OCI-LY7 (cell line): Measurements from ENCODE around the gene SOD3. TPM values are rescaled to one million over a fixed set of nuclear protein-coding genes. Genes with fewer than 3 reads are reported as not detected.

ENCODE experiments used
- BruUV-seq: library from RNA; stranded (reverse); fragments of 400-500 nt; replicated peaks from 2 replicates; lab custom pipeline; 2021; lab: Mats Ljungman, UMichigan
- CTCF ChIA-PET: fragments of 300-600 bp; sonication (Branson Sonifier 250); formaldehyde crosslinking; loops from one replicate; lab custom pipeline; 2022; ENCODE audit warnings: antibody characterized with exemption; ENCODE audit not compliant: unreplicated experiment; lab: Charles Lee
- POLR2A ChIA-PET: fragments of 300-600 bp; sonication (Branson Sonifier 250); formaldehyde crosslinking; loops from one replicate; lab custom pipeline; 2022; ENCODE audit warnings: antibody characterized with exemption; lab: Charles Lee
- DNase-seq: peaks from one replicate; pipeline ENCODE4 v3.0.0-alpha.2; 2015; ENCODE audit warnings: low spot score
- H2AFZ ChIP-seq: fragments of 200-600 bp; sonication (generic), shearing (Covaris generic); 2 replicates; pipeline ENCODE4 v1.6.1; 2014; ENCODE audit warnings: mild to moderate bottlenecking, antibody characterized with exemption, low read length, moderate library complexity
- H3K27ac ChIP-seq: fragments of 200-600 bp; sonication (generic); 2 replicates; pipeline ENCODE4 v1.5.1; 2014; ENCODE audit warnings: mixed run types, low read depth, mild to moderate bottlenecking, moderate library complexity, low read length, inconsistent platforms; ENCODE audit not compliant: poor library complexity, severe bottlenecking
- H3K36me3 ChIP-seq: fragments of 200-600 bp; sonication (generic); 2 replicates; pipeline ENCODE4 v1.6.1; 2014; ENCODE audit warnings: mild to moderate bottlenecking, antibody characterized with exemption, low read length, moderate library complexity, mixed read lengths; ENCODE audit not compliant: insufficient read depth
- H3K4me1 ChIP-seq: fragments of 200-600 bp; sonication (generic); 2 replicates; pipeline ENCODE4 v1.5.1; 2014; ENCODE audit warnings: mild to moderate bottlenecking, low read length; ENCODE audit not compliant: insufficient read depth, poor library complexity, severe bottlenecking
- H3K4me2 ChIP-seq: fragments of 200-600 bp; sonication (generic); 2 replicates; pipeline ENCODE4 v1.6.1; 2014; ENCODE audit warnings: mild to moderate bottlenecking, low read length
- H3K4me3 ChIP-seq: fragments of 200-600 bp; sonication (generic); 2 replicates; pipeline ENCODE4 v1.5.1; 2014; ENCODE audit warnings: mild to moderate bottlenecking, low read depth, low read length; ENCODE audit not compliant: poor library complexity, severe bottlenecking
- H3K79me2 ChIP-seq: fragments of 200-600 bp; sonication (generic); 2 replicates; pipeline ENCODE4 v1.6.1; 2016; ENCODE audit warnings: low read depth, mild to moderate bottlenecking, low read length, moderate library complexity, mixed read lengths; ENCODE audit not compliant: insufficient read depth
- H3K9me2 ChIP-seq: fragments of 200-600 bp; sonication (generic); 2 replicates; pipeline ENCODE4 v1.6.1; 2016; ENCODE audit warnings: mild to moderate bottlenecking, low read length, mixed read lengths; ENCODE audit not compliant: insufficient read depth
- H3K9me3 ChIP-seq: fragments of 200-600 bp; sonication (generic); 2 replicates; pipeline ENCODE4 v1.6.1; 2014; ENCODE audit warnings: mild to moderate bottlenecking, mixed run types, low read length, mixed read lengths
- H4K20me1 ChIP-seq: fragments of 200-600 bp; sonication (generic); 2 replicates; pipeline ENCODE4 v1.6.1; 2014; ENCODE audit warnings: mild to moderate bottlenecking, antibody characterized with exemption, low read length, moderate library complexity, mixed read lengths; ENCODE audit not compliant: insufficient read depth
- EZH2phosphoT487 ChIP-seq: fragments of 200-600 bp; sonication (generic); IDR thresholded peaks from 2 replicates; pipeline ENCODE4 v1.6.1; 2018; ENCODE audit warnings: low read depth, borderline replicate concordance, mild to moderate bottlenecking, mixed run types, antibody characterized with exemption, low read length, moderate library complexity, mixed read lengths
- intact Hi-C: fragments of 100-400 bp; cut with micrococcal nuclease; formaldehyde crosslinking; loops from one replicate; pipeline ENCODE4 v1.10.0; 2022; ENCODE audit not compliant: unreplicated experiment
- total RNA-seq, 2 experiments: library from RNA; depleted of rRNA in 1 of 2; stranded (reverse); fragments of >200 nt in 1 of 2; shearing (Covaris generic) in 1 of 2; gene quantifications; 2 replicates each; pipeline ENCODE4 v1.2.3, GENCODE V29; 2014 to 2022
- TF ChIP-seq, protein P1 (sequence below): fragments of 200-600 bp; sonication (generic); conservative IDR thresholded peaks from 2 replicates; pipeline ENCODE4 v1.5.1; 2014; ENCODE audit warnings: mild to moderate bottlenecking, antibody characterized with exemption, low read length, moderate library complexity, mixed read lengths

SOD3 gene
- total RNA-seq, 2 experiments from 2014 or later: not detected

- CTCF ChIA-PET: no interaction called here
- Histone ChIP-seq H3K4me3 (no peak overlapping the region), H3K79me2 (no peaks in the 10 kb centered on the region), H3K9me2 (no peaks in the 10 kb centered on the region), H3K4me1 (no peaks in the 10 kb centered on the region), H3K9me3 (no peaks in the 10 kb centered on the region), H3K36me3 (no peaks in the 10 kb centered on the region), H3K4me2 (no peak overlapping the region), H4K20me1 (no peaks in the 10 kb centered on the region), H2AFZ (no peak overlapping the region), H3K27ac (no peak overlapping the region)
- no TSS peak for BruUV-seq
- TF ChIP-seq, protein P1, sequence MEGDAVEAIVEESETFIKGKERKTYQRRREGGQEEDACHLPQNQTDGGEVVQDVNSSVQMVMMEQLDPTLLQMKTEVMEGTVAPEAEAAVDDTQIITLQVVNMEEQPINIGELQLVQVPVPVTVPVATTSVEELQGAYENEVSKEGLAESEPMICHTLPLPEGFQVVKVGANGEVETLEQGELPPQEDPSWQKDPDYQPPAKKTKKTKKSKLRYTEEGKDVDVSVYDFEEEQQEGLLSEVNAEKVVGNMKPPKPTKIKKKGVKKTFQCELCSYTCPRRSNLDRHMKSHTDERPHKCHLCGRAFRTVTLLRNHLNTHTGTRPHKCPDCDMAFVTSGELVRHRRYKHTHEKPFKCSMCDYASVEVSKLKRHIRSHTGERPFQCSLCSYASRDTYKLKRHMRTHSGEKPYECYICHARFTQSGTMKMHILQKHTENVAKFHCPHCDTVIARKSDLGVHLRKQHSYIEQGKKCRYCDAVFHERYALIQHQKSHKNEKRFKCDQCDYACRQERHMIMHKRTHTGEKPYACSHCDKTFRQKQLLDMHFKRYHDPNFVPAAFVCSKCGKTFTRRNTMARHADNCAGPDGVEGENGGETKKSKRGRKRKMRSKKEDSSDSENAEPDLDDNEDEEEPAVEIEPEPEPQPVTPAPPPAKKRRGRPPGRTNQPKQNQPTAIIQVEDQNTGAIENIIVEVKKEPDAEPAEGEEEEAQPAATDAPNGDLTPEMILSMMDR: no peak
- TF ChIP-seq EZH2phosphoT487: no peak
- POLR2A ChIA-PET: no interaction called here
- intact Hi-C loops: no loop called here
- no peak for DNase-seq
These were observed 893 bp upstream of the SOD3 start for GRCh38 chr4:24794480-24794879.

- Histone ChIP-seq H4K20me1 (no peaks in the 10 kb centered on the region), H3K9me3 (no peaks in the 10 kb centered on the region), H3K27ac (no peak overlapping the region), H3K9me2 (no peaks in the 10 kb centered on the region), H3K4me2 (no peak overlapping the region), H3K36me3 (no peaks in the 10 kb centered on the region), H3K4me1 (no peaks in the 10 kb centered on the region), H3K79me2 (no peaks in the 10 kb centered on the region), H2AFZ (no peak overlapping the region), H3K4me3 (no peak overlapping the region)
- intact Hi-C loops: no loop called here
- CTCF ChIA-PET: no interaction called here
- TF ChIP-seq, protein P1: no peak
- TF ChIP-seq EZH2phosphoT487: no peak
- POLR2A ChIA-PET: no interaction called here
- no peak for DNase-seq
- no TSS peak for BruUV-seq
These were observed 451 bp downstream of the SOD3 start for GRCh38 chr4:24795666-24796381.

DNA sequence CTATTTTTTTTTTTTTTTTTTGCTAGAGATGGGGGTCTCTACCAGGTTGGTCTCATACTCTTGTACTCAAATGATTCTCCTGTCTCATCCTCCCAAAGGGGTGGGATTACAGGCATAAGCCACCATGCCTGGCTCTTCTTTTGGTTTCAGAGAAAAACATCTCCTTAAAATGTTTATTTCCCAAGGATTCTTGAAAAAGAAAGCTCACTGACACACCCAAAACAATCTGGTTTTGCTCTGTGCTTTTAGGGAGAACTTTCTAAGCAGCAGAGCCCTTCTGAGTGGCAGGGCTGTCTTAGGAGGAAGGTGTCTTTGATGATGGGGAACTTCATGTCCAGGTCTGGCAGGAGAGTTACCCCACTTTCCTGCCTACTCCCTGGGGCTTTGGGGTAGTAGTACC lies 1.2 kb downstream of the SOD3 start:
- no peak for DNase-seq
- Histone ChIP-seq H3K27ac (no peak overlapping the region), H3K4me1 (no peaks in the 10 kb centered on the region), H3K4me3 (no peak overlapping the region), H3K36me3 (no peaks in the 10 kb centered on the region), H3K9me2 (no peaks in the 10 kb centered on the region), H4K20me1 (no peaks in the 10 kb centered on the region), H3K79me2 (no peaks in the 10 kb centered on the region), H2AFZ (no peak overlapping the region), H3K4me2 (no peak overlapping the region), H3K9me3 (no peaks in the 10 kb centered on the region)
- no TSS peak for BruUV-seq
- POLR2A ChIA-PET: interaction anchor here (0.7 kb wide), 1 partner anchor 8 kb away, joined by 3 read pairs; no protein-coding TSS in a partner anchor
- intact Hi-C loops: no loop called here
- CTCF ChIA-PET: no interaction called here
- TF ChIP-seq, protein P1: no peak
- TF ChIP-seq EZH2phosphoT487: no peak
